HFFc6 (cell line): ENCODE data around the gene SMOC2. TPM values are rescaled to one million over a fixed set of nuclear protein-coding genes. Genes with fewer than 3 reads are reported as not detected.

ENCODE experiments used
- DNase-seq: peaks from one replicate; pipeline ENCODE4 v3.0.0-alpha.2; 2018
- H3K27ac Mint-ChIP-seq: 2 replicates; pipeline ENCODE4 v1.8.0; 2020; ENCODE audit warnings: mild to moderate bottlenecking, mixed read lengths
- H3K27me3 Mint-ChIP-seq: 2 replicates; pipeline ENCODE4 v1.8.0; 2021; ENCODE audit warnings: mild to moderate bottlenecking, moderate library complexity, mixed read lengths; ENCODE audit not compliant: insufficient read depth
- H3K36me3 Mint-ChIP-seq: 2 replicates; pipeline ENCODE4 v1.8.0; 2021; ENCODE audit warnings: low read depth, mixed read lengths
- H3K4me1 Mint-ChIP-seq: 2 replicates; pipeline ENCODE4 v1.8.0; 2020; ENCODE audit warnings: low read depth, mixed read lengths
- H3K4me3 Mint-ChIP-seq: 2 replicates; pipeline ENCODE4 v1.8.0; 2020; ENCODE audit warnings: mild to moderate bottlenecking, moderate library complexity, mixed read lengths
- H3K9me3 Mint-ChIP-seq: 2 replicates; pipeline ENCODE4 v1.8.0; 2020; ENCODE audit warnings: mild to moderate bottlenecking, mixed read lengths
- total RNA-seq, 6 experiments: library from RNA; stranded (reverse); fragmentation: NEBNext Ultra II Directional; extraction: Animal tissue kit (Norgen Biotek cat#: 25700); gene quantifications; 2 replicates in 1 of 6; 3 replicates in 5 of 6; pipeline ENCODE4 v1.2.3, GENCODE V29; 2021
- TF ChIP-seq, protein P1 (sequence below): fragments of 200-600 bp; sonication (generic); IDR thresholded peaks from 2 replicates; pipeline ENCODE4 v1.5.0; 2021; ENCODE audit warnings: antibody characterized with exemption, mild to moderate bottlenecking

The SMOC2 gene
- total RNA-seq, 6 experiments from 2014 or later: not detected

DNA sequence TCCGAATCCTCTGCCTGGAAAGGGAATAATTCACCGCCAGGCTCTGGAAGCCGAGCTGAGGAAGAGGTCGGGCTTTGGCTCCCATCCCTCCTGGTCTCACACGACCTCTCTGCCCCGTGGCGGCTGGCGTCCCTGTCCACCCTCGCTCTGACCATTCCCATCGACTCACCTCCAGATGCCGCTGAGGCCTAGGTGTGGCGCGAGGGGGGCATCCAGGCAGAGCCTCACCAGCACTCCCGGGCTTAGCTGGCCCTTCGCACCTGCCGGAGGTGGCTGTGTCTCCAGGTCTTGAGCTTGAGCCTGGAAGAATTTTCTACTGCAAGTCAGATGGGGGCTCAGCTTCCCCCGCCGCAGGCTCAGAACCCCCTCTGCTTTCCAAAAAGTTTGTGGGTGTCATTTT is 28.5 kb upstream of the SMOC2 start:
- H3K36me3 Mint-ChIP-seq: no peaks in the 10 kb centered on the region; the same call in 1 of the 2 replicates
- DNase-seq: no peak
- no peak overlapping the region for H3K27ac Mint-ChIP-seq
- no peak overlapping the region for H3K4me3 Mint-ChIP-seq
- peaks cover 2% of the 10 kb centered on the region; the same call in 1 of the 2 replicates for H3K27me3 Mint-ChIP-seq
- TF ChIP-seq, protein P1, sequence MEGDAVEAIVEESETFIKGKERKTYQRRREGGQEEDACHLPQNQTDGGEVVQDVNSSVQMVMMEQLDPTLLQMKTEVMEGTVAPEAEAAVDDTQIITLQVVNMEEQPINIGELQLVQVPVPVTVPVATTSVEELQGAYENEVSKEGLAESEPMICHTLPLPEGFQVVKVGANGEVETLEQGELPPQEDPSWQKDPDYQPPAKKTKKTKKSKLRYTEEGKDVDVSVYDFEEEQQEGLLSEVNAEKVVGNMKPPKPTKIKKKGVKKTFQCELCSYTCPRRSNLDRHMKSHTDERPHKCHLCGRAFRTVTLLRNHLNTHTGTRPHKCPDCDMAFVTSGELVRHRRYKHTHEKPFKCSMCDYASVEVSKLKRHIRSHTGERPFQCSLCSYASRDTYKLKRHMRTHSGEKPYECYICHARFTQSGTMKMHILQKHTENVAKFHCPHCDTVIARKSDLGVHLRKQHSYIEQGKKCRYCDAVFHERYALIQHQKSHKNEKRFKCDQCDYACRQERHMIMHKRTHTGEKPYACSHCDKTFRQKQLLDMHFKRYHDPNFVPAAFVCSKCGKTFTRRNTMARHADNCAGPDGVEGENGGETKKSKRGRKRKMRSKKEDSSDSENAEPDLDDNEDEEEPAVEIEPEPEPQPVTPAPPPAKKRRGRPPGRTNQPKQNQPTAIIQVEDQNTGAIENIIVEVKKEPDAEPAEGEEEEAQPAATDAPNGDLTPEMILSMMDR: no peak
- H3K9me3 Mint-ChIP-seq: peaks cover 76% of the 10 kb centered on the region
- H3K4me1 Mint-ChIP-seq: no peaks in the 10 kb centered on the region

DNA sequence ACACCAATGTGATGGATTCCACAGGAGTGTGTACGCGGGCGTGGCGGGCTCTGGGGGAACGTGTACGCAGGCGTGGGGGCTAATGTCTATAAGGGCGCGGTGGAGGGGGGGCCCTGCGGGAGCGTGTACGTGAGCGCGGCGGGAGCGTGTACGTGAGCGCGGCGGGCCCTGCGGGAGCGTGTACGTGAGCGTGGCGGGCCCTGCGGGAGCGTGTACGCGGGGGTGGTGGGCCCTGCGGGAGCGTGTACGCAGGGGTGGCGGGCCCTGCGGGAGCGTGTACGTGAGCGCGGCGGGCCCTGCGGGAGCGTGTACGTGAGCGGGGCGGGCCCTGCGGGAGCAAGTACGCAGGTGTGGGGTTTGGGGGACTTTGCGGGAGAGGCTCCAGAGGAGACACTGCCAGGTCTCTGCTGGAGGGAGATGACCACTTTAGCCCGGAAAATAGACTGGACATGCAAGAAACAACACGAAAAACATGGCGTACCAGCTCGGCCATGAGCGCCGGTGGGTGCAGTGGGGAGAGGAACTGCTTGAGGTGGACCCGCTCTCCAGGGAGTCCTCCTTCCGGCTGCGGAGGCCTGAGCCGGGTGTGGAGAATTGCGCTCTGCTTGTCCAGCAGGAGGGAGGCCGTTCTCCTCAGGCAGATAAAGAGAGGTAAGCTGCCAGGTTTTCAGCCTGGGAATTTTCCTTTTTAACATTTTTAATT is 27.8 kb upstream of the SMOC2 start:
- H3K9me3 Mint-ChIP-seq: peaks cover 78% of the 10 kb centered on the region
- H3K4me3 Mint-ChIP-seq: no peak overlapping the region
- H3K27me3 Mint-ChIP-seq: peaks cover 2% of the 10 kb centered on the region; the same call in 1 of the 2 replicates
- DNase-seq: no peak
- TF ChIP-seq, protein P1: no peak
- H3K36me3 Mint-ChIP-seq: no peaks in the 10 kb centered on the region
- H3K4me1 Mint-ChIP-seq: no peaks in the 10 kb centered on the region
- no peak overlapping the region for H3K27ac Mint-ChIP-seq

DNA sequence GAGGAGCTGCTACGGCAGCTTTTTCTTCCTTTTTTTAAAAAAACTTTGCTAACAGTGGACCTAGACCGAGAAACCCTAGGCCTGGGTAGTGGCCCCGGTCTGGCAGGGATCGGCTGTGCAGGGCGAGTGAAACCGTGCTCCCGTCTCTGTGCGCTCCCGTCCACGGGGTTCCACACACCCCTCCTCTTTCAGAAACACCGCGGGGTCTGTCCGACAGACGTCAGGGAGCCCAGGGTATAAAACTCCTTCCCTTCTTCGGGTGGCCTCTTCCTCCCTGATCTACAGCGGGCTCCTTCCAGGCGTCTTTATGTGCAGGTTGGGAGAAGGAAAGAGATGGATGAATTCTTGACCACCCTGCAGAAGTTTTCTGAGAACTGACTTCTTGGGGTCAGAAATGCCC is 27.1 kb upstream of the SMOC2 start:
- Mint-ChIP-seq H3K27me3 (peaks cover 2% of the 10 kb centered on the region), H3K4me1 (no peaks in the 10 kb centered on the region), H3K4me3 (no peak overlapping the region), H3K9me3 (peaks cover 79% of the 10 kb centered on the region), H3K36me3 (no peaks in the 10 kb centered on the region), H3K27ac (no peak overlapping the region)
- TF ChIP-seq, protein P1: no peak
- DNase-seq: no peak

DNA sequence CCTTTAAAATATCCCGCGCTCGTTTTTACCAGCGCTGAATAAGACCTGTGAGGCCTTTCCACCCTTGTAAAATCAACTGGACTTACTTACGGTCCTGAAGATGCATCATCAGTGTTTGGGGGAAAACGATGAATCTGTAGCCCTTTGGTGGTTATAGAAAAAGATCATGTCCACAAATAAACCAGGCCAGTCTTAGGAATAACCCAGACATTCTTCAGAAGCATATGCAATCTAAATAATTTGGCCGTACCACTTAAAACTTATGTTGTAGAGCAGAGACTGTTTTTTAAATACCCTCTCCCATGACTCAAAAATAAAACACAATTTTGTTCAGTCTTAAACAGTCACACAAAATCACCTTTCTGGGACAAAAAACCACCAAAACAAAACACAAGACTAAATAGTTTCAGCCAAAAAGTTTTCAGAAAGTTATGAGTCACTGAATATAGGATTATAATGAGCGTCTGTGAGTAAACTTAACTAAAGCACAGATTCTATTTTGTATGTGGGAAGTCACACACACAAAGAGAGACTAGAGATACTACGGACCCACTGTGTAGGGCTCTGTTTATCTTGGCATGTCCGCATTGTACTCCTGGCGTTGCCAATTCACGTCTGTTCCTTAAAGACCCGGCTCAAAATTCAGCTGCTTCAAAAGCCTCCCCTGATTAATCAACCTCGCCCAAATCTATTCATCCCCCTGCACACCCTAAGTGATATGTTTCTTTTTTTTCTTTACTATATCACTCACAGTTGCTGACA is 26.5 kb upstream of the SMOC2 start:
- Mint-ChIP-seq H3K27ac (no peak overlapping the region), H3K27me3 (peaks cover 2% of the 10 kb centered on the region), H3K36me3 (no peaks in the 10 kb centered on the region), H3K4me3 (no peak overlapping the region), H3K9me3 (peaks cover 81% of the 10 kb centered on the region), H3K4me1 (no peaks in the 10 kb centered on the region)
- TF ChIP-seq, protein P1: no peak
- DNase-seq: no peak

DNA sequence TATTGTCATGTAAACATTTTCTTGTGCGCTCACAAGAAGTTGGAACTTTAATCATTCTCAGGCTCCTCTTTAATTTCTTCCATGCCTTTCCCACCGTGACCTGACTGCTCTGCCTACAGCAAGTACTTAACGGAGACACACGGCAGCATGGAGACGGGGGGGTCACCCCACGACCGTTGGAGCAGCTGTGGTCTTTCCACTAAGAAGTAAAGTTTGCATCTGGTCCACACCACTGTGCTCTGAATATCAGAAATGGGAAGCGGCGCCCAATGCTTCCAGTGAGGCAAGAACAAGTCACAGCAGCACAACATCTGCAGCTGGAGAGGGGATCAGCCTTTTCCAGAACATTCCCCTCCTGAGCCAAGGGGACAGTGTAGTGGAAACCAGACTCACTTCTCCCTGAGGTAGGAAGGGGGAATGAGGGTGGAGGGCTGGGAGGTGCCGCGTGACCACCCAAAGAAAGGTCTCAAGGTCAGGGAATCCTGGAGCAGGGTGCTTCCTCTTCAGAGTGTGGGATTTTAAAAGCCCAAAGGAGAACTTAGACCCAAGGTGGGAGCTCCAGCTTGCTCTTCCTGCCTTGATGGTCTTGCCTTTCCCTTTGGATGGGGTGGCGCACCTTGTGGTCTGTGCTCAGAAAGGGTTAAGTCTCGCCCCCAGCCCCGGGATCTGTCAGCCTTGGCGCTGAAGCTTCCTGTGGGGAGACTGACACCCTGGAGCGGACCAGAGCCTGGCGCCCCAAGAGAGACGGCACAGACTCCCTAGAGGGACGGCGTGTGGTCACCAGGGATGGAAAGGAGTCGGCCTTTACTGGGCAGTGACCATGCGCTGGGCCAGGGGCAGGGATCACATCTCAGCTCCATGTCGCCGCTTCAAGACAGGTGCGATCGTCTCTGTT is 25.6 kb upstream of the SMOC2 start:
- no peaks in the 10 kb centered on the region for H3K36me3 Mint-ChIP-seq
- no peaks in the 10 kb centered on the region for H3K4me1 Mint-ChIP-seq
- no peak overlapping the region for H3K27ac Mint-ChIP-seq

More for the DNA sequence above, 25.6 kb upstream of the SMOC2 start:
- H3K27me3 Mint-ChIP-seq: peaks cover 2% of the 10 kb centered on the region
- H3K4me3 Mint-ChIP-seq: no peak overlapping the region
- peaks cover 77% of the 10 kb centered on the region for H3K9me3 Mint-ChIP-seq
- TF ChIP-seq, protein P1: no peak
- DNase-seq: no peak
